HepG2 (cell line): ENCODE results near the gene PPA2. TPM values are rescaled to one million over a fixed set of nuclear protein-coding genes. Genes with fewer than 3 reads are reported as not detected.

Experiments used
- ATAC-seq: fragments of 200-7000 bp; cut with Tn5 transposase; 3 replicates; pipeline ENCODE4 v1.9.1; 2020; ENCODE audit warnings: mild to moderate bottlenecking, moderate library complexity
- BruUV-seq: library from RNA; stranded (reverse); fragments of 400-500 nt; replicated peaks from 2 replicates; lab custom pipeline; 2021; lab: Mats Ljungman, UMichigan
- CTCF ChIA-PET: fragments of 300-600 bp; formaldehyde crosslinking; extraction: SDS; loops from one replicate; lab custom pipeline; 2021; ENCODE audit warnings: low total read pairs, inconsistent platforms, low intra/inter-chr PET ratio; lab: Yijun Ruan, JAX
- POLR2A ChIA-PET: fragments of 350-600 bp; sonication (Branson Sonifier 250); formaldehyde crosslinking; loops from one replicate; lab custom pipeline; 2020; ENCODE audit warnings: antibody characterized with exemption, inconsistent platforms; lab: Yijun Ruan, JAX
- DNase-seq: peaks from one replicate; pipeline ENCODE4 v3.0.0-alpha.2; 2015; ENCODE audit warnings: low spot score
- FAIRE-seq: peaks from 3 replicates; lab custom pipeline; 2011; peaks lifted over from hg19 to GRCh38; lab: Jason Lieb, UNC
- H2AFZ ChIP-seq: one replicate; pipeline ENCODE4 v1.6.1; 2011; ENCODE audit warnings: low read length, inconsistent platforms
- H3K27ac ChIP-seq: fragments of 300-600 bp; 3 replicates; pipeline ENCODE4 v1.8.0; 2011; ENCODE audit warnings: mixed run types, mild to moderate bottlenecking, mixed read lengths, low read length, inconsistent platforms; ENCODE audit not compliant: insufficient read depth; ENCODE audit errors: extremely low read length
- H3K27me3 ChIP-seq, 2 experiments: fragments of 200-600 bp in 1 of 2; 2 replicates in 1 of 2; 3 replicates in 1 of 2; pipeline versions ENCODE4 v1.6.0 to v1.8.0; 2011; ENCODE audit warnings: low read length in 2 of 2, mild to moderate bottlenecking in 2 of 2, moderate library complexity in 2 of 2, inconsistent platforms in 1 of 2; ENCODE audit not compliant: insufficient read depth in 2 of 2, control insufficient read depth in 1 of 2
- H3K36me3 ChIP-seq, 2 experiments: fragments of 200-600 bp in 1 of 2; replicated peaks in 1 of 2; 2 replicates in 1 of 2; 3 replicates in 1 of 2; pipeline versions ENCODE4 v1.5.1 to v1.8.0; 2011; ENCODE audit warnings: low read length in 2 of 2, inconsistent platforms in 1 of 2; ENCODE audit not compliant: insufficient read depth in 2 of 2, control insufficient read depth in 1 of 2
- H3K4me1 ChIP-seq: 2 replicates; pipeline ENCODE4 v1.5.1; 2012; ENCODE audit warnings: low read length, inconsistent platforms; ENCODE audit not compliant: insufficient read depth
- H3K4me2 ChIP-seq: 2 replicates; pipeline ENCODE4 v1.6.0; 2011; ENCODE audit warnings: low read depth, low read length, inconsistent platforms
- H3K4me3 ChIP-seq, 3 experiments: fragments of 200-600 bp in 1 of 3; sonication (generic), shearing (Covaris generic) in 1 of 3; replicated peaks in 1 of 3; 2 replicates each; pipeline ENCODE4 v1.5.1; 2011 to 2016; ENCODE audit warnings: low read length in 3 of 3, inconsistent platforms in 2 of 3, low read depth in 2 of 3, mild to moderate bottlenecking in 2 of 3, control low read depth in 1 of 3, mixed read lengths in 1 of 3; ENCODE audit not compliant: insufficient read depth in 1 of 3
- H3K79me2 ChIP-seq: one replicate; pipeline ENCODE4 v1.6.1; 2011; ENCODE audit warnings: low read length, inconsistent platforms; ENCODE audit not compliant: insufficient read depth
- H3K9ac ChIP-seq: 2 replicates; pipeline ENCODE4 v1.6.0; 2011; ENCODE audit warnings: mild to moderate bottlenecking, low read depth, low read length, inconsistent platforms; ENCODE audit not compliant: insufficient read depth
- H3K9me3 ChIP-seq: 2 replicates; pipeline ENCODE4 v1.5.1; 2012; ENCODE audit warnings: mild to moderate bottlenecking, low read length
- H4K20me1 ChIP-seq: 2 replicates; pipeline ENCODE4 v1.6.0; 2011; ENCODE audit warnings: inconsistent platforms, mild to moderate bottlenecking, low read length, moderate library complexity; ENCODE audit not compliant: insufficient read depth
- CAMTA2 ChIP-seq: sonication (generic); formaldehyde crosslinking; IDR thresholded peaks from 2 replicates; pipeline ENCODE4 v1.4.0; 2020; ENCODE audit warnings: mild to moderate bottlenecking, missing genetic modification reagents, borderline replicate concordance
- DNMT3B ChIP-seq: conservative IDR thresholded peaks from 2 replicates; pipeline ENCODE4 v1.6.1; 2016; ENCODE audit warnings: missing biosample characterization, control low read depth
- FLYWCH1 ChIP-seq: sonication (generic); formaldehyde crosslinking; IDR thresholded peaks from 2 replicates; pipeline ENCODE4 v1.8.1; 2023; ENCODE audit warnings: mild to moderate bottlenecking, missing genetic modification reagents
- GABPA ChIP-seq, 2 experiments: IDR thresholded peaks; 2 replicates each; pipeline ENCODE4 v1.6.1; 2011 to 2016; ENCODE audit warnings: low read depth in 2 of 2, low read length in 1 of 2, missing biosample characterization in 1 of 2, missing genetic modification characterization in 1 of 2
- HNRNPLL ChIP-seq: fragments of 200-400 bp; formaldehyde crosslinking; IDR thresholded peaks from 2 replicates; pipeline ENCODE4 v1.6.1; 2017; ENCODE audit warnings: mild to moderate bottlenecking, low read depth, low read length; ENCODE audit not compliant: poor library complexity, severe bottlenecking
- NFATC3 ChIP-seq: sonication (generic); formaldehyde crosslinking; IDR thresholded peaks from 2 replicates; pipeline ENCODE4 v1.5.1; 2020; ENCODE audit warnings: mild to moderate bottlenecking, missing genetic modification reagents
- RCOR2 ChIP-seq: IDR thresholded peaks from 2 replicates; pipeline ENCODE4 v1.6.1; 2016; ENCODE audit warnings: missing biosample characterization, missing genetic modification reagents
- SATB2 ChIP-seq: sonication (generic); formaldehyde crosslinking; IDR thresholded peaks from 2 replicates; pipeline ENCODE4 v1.5.0; 2020; ENCODE audit warnings: missing genetic modification reagents
- ZBTB26 ChIP-seq: IDR thresholded peaks from 2 replicates; pipeline ENCODE4 v1.6.1; 2016; ENCODE audit warnings: missing compliant biosample characterization, missing genetic modification reagents, borderline replicate concordance
- ZNF276 ChIP-seq: sonication (generic); formaldehyde crosslinking; IDR thresholded peaks from 2 replicates; pipeline ENCODE4 v1.4.0; 2020; ENCODE audit warnings: mild to moderate bottlenecking, low read depth, missing genetic modification reagents
- WGBS: methylation state at CpG from one replicate; pipeline ENCODE4 v1.1.6; 2017; ENCODE audit warnings: low lambda C conversion rate; 5-methylcytosine and 5-hydroxymethylcytosine counted together
- in situ Hi-C: cut with HindIII; loops from 2 replicates; pipeline ENCODE4 v1.10.0; 2017; ENCODE audit warnings: low pct_unique_long_range_greater_than_20kb; ENCODE audit not compliant: extremely low pct_ligation_motif_present
- intact Hi-C: fragments of 100-400 bp; cut with micrococcal nuclease; formaldehyde crosslinking; loops from one replicate; pipeline ENCODE4 v1.10.0; 2022; ENCODE audit not compliant: unreplicated experiment
- polyA plus RNA-seq, 8 experiments: library from polyadenylated mRNA; depleted of rRNA in 3 of 8; stranded (reverse) in 7 of 8; unstranded in 1 of 8; fragments of >200 nt; fragmentation: Illumina TruSeq in 4 of 8; extraction: Trizol in 4 of 8; gene quantifications; 2 replicates each; pipeline versions ENCODE4 v1.2.1 to v1.2.3, GENCODE V29; 2011 to 2016; ENCODE audit warnings: low read depth in 4 of 8, missing spikeins in 1 of 8, mixed read lengths in 1 of 8; ENCODE audit not compliant: insufficient read depth in 1 of 8
- total RNA-seq, 5 experiments: library from RNA; depleted of rRNA; stranded (reverse); fragments of >200 nt; fragmentation: Illumina TruSeq; extraction: Trizol; gene quantifications; 2 replicates each; pipeline ENCODE4 v1.2.3, GENCODE V29; 2016; ENCODE audit warnings: low read depth in 1 of 5

The PPA2 gene
- total and polyA plus RNA-seq, 2 of the 13 experiments (the other 11 are each of a cell fraction or from before 2014, with no cell fraction given): 44.2 to 70.6 TPM

- H3K36me3 ChIP-seq: no peaks in the 10 kb centered on the region; a peak in 1 of 5 replicates
- ATAC-seq: no peak
- BruUV-seq: no TSS peak
- TF ChIP-seq SATB2 (CRISPR knock-in tag) (no peak), NFATC3 (CRISPR knock-in tag) (no peak), GABPA (IDR thresholded peaks at IDR 0.05; ENCODE audit: low read depth, low read length) (no peak), GABPA (CRISPR knock-in tag; IDR thresholded peaks at IDR 0.05; ENCODE audit: low read depth) (no peak), ZBTB26 (CRISPR knock-in tag) (no peak), CAMTA2 (CRISPR knock-in tag) (no peak), HNRNPLL (no peak), ZNF276 (CRISPR knock-in tag) (no peak), RCOR2 (CRISPR knock-in tag) (no peak), FLYWCH1 (CRISPR knock-in tag) (no peak), DNMT3B (no peak)
- intact Hi-C loops: no loop called here
- no peaks in the 10 kb centered on the region for H4K20me1 ChIP-seq
- no peak overlapping the region for H3K9ac ChIP-seq
- ChIA-PET POLR2A (no interaction called here), CTCF (no interaction called here)
- 97% methylated on average over 5 of the region's 5 CpGs for WGBS
- H3K4me2 ChIP-seq: no peak overlapping the region
- H3K9me3 ChIP-seq: no peaks in the 10 kb centered on the region
- H3K4me3 ChIP-seq: no peak overlapping the region
- H3K4me1 ChIP-seq: no peaks in the 10 kb centered on the region
- no peak for FAIRE-seq
- no peaks in the 10 kb centered on the region for H3K79me2 ChIP-seq
- DNase-seq: no peak
- no peak overlapping the region for H2AFZ ChIP-seq
- H3K27me3 ChIP-seq: no peaks in the 10 kb centered on the region
- no peak overlapping the region for H3K27ac ChIP-seq
- in situ Hi-C loops: no loop called here
Measured at GRCh38 chr4:105387466-105387865, 86.4 kb downstream of the PPA2 start.
